Measurements from ENCODE around the gene BRD1.

Gene BRD1

DNA sequence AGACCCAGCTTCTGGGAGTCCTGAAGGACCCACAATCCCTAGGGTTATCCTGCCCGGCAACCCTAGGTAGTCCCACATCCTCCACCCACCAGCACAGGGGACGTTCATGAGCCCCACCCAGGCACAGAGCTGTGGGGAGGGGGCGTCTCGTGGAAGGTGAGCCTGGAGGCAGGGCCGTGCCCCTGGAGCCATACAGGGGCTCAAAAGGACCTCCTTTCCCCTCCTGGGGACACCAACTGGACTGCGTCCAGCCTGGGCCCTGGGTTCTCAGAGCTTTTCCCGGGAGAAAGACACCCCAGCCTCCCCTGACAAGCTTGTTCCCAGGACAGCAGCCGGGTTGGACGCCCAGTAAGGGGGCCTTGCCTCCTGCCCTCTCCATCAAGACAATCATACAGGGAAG is 78.4 kb downstream of the BRD1 start:
- no peak for DNase-seq

DNA sequence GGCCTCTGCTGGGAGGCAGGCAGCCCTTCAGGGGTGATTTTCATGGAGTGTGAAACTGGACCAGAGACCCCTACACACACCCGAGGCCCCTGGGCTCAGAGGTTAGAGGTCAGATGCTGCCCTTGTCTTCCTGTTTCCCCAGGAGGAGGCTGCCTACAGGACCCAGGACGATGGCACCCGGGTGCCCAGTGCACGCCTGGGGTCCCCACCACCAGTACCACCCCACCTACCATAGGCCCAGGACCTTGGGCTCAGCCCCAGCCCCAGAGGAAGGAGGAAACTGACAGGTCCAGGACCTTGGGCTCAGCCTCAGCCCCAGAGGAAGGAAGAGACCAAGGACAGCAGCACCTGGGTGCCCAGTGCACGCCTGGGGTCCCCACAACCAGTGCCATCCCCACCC is 79.2 kb downstream of the BRD1 start:
- DNase-seq: no peak

DNA sequence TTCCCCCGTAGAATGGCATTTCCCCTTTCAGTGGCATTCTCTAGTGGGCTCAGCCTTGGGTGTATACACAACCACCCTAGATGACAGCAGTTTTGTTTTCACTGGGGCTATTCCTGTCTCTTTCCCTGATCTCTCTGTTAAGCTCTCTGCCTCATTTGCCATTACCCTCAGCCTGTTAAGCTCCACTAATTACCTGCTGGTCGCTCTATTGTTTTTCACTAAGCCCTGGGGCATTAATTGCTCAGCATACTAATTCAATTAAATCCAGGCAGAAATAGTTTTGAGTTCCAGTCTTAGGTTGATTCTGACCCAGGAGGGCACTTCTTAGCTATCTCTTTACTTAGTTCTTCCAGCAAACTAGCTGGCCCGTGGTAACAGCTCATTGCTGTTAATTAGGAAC is 80.0 kb downstream of the BRD1 start:
- no peak for DNase-seq

DNA sequence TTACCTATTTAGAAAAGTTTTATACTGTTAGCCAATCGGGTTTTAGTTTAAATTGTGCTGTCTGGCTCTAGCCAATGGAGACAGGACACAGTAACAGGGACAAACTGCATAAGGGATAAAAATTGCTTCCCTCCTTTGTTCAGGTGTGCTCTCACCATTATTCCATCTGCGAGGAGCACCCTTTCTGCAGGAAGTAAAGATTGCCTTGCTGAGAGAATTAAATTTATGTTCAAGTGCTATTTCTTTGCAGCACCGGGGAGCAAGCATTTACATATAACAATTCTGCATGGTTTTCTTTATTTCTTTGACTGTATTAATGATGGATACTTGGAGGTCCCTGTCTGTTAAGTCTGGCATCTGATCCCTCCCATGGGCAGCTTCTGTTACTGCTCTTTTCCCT is 80.5 kb downstream of the BRD1 start:
- DNase-seq: no peak

DNA sequence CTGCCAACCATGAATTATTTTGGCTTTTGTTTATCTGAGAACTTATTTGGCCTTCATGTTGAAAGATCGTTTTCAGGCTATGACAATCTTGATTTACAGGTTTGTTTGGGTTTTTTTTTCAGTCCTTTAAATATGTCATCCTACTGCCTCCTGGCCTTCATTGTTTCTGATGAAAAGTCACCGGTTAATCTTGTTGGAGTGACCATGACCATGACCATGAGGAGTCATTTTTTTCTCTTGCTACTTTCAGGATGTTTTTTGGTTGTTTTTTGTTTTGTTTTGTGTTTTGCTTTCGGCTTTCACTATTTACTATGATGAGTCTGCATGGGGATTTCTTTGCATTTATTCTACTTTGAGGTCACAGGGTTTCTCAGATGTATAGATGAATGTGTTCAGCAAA is 81.6 kb downstream of the BRD1 start:
- DNase-seq: no peak

DNA sequence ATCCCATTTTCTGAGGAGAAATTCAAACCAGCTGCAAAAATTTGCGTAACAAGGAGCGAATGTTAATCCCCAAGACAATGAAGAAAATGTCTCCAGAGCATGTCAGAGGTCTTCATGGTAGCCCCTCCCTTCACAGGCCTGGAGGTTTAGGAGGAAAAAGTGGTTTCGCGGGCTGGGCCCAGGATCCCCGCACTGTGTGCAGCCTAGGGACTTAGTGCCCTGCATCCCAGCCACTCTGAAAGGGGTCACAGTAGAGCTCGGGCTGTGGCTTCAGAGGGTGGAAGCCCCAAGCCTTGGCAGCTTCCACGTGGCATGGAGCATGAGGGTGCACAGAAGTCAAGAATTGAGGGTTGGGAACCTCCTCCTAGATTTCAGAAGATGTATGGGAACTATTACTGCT is 87.4 kb downstream of the BRD1 start:
- DNase-seq: no peak

DNA sequence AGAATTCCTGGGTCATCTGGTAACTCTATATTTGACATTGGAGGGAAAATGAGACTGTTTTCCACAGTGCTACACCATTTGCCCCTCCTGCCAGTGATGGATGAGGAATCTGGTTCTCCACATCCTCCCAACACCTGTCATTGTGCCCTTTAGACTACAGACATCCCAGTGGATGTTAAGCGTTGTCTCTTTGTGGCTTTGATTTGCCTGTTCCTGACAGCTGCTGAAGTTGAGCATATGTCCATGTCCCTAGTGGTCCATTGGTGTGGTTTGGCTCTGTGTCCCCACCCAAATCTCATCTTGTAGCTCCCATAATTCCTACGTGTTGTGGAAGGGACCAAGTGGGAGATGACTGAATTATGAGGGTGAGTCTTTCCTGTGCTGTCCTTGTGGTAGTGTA is 88.5 kb downstream of the BRD1 start:
- no peak for DNase-seq

DNA sequence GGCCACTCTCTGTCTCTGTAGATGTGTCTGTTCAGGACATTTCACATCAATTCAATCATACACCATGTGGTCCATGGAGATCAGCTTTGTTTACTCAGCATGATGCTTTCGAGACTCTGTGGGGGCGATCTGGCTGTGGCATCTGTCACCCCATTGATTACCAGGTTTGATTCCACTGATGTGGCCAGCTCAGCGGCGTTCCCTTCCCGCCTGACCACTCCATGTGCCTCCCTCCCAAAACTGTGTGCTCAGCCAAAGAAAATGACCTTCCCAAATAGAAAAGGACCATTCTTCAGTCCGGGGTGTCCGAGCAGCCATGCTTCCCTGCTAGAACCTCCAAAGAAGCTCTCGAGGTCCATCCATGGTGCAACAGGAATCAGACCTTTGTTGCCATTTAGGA is 89.1 kb downstream of the BRD1 start:
- DNase-seq: no peak

DNA sequence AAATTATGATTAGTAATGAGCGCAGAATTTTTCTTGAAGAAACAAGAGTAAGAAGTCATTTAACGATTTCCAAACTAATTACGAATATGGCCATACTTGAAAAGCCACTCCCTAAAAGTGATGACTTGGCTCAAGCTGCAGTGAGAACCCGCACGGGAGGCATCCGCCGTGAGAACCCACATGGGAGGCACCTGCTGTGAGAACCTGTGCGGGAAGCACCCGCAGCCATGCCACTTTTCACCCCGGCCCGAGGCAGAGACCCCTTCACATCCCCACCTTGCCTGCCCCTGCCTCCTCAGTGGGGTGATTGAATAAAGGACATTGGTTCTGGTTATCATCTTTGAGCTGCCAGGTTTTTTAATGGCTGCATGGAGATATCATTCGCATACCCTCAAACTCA is 89.7 kb downstream of the BRD1 start:
- no peak for DNase-seq

DNA sequence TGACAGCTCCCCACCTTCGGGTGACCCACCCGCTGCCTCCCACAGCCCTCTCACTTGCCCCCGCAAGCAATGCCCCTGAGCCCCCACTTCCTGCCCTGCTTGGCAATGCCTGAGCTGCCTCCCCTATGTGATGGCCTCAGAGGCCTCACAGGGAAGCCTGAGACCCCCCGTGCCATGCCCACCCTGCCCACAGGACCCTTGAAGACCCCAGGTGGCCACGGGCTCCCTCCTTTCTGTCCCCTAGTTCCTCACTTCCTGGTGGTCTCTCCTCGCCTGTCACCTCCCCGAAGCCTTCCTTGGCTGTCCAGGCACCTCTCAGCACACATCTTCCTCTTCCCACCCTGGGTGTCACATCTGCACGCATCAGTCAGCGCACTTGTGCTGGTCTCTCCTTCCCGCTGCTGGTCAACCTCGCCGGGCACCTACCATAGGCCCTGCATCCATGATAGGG is 90.5 kb downstream of the BRD1 start:
- no peak for DNase-seq

DNA sequence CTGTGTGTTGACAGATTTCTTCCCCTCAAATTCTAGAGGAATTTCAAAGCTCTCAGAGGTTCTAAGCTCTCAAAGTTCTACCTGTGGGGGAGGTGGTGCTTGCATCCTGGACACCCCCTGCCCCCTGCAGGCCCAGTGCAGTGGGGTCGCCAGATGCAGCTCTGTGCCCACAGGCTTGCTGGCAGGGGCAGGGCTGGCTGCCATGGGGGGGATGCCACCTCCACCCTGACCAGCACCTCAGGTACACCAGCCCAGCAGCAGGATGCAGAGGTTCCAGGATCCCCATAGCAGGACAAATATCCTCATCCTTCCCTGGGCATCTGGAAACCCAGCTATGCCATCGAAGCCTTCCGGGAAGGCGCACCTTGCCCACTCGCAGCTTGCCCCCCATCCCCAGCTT is 91.1 kb downstream of the BRD1 start:
- no peak for DNase-seq

DNA sequence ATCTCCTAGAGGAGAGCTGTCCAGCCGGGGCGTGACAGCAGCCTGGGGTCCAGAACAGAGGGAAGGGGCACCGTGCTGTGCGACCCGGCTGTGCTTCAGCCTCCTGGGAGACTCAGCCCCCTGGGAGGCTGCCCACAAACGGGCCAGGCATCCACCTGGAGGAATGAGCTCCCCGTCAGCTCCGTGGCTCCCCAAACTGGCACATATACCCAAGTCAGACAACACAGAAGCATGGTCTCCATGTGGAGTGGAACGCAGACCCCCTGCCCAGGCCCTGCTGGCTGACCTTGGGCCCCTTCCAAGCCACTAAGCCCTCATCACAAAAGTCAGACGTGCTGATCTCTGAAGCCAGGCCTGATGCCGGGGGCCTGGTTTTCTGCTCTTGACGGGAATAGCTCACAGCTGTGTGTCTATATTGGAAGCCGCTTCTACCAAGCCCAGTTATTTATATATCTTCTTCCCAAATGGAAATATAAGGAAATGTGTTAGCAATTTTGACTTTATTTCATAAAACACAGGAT is 91.7 kb downstream of the BRD1 start:
- no peak for DNase-seq

DNA sequence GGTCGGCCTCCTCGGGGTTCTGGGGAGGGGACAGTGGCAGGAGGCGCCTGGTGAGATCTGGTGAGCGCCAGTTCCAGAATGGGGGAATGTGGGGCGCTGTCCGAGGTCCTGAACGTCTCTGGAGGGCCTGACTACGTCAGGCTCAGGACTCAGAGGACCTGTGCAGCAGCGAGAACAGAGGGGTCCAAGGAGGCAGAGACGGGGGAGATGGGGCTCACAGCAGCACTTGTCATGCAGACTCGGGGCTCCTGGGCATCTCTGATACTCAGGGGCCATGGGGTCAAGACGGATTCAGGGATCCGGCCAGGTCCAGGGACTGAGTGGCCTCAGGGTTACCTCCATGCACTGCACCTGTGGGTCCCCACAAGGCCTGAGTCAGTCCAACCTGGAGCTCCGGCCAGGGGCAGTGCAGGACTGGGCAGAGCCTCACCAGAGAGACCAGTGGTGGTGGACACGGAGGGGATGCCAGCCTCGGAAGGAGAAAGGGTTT is 92.2 kb downstream of the BRD1 start:
- no peak for DNase-seq

DNA sequence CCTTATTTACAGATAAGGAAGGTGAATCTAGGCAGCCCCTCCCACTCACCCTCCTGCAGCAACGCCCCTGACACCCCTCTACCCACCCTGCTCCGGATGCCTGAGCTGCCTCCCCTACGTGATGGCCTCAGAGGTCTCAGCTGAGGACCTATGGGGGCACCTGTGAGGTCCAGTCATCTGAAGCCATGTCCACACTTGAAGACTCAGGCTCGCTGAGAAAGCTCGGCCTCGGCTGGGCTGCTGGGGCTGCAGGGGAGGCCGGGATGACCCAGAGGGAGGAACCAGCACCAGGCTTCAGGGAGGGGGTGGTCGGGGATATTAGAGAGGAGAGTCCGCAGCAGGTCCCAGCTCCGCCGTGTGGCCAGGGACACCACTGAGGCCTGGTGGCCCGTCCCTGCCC is 92.8 kb downstream of the BRD1 start:
- no peak for DNase-seq

DNA sequence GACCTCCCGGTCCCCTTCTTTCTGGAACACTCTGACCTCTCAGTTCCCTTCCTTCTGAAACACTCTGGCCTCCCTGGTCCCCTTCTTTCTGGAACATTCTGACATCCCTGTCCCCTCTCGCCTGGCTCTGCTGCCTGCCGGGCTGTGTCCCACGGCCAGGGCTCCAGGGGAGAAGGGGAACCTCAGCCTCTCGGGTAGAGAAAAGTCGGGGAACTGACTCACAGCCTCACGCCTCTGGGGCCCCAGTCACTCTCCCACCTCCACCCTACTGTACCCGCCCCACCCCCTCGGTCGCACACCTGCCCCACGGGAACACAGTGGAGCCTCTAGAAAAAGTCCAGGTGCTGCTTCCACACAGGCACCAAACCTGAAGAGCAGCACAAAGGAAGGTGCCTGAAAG is 93.3 kb downstream of the BRD1 start:
- DNase-seq: no peak

DNA sequence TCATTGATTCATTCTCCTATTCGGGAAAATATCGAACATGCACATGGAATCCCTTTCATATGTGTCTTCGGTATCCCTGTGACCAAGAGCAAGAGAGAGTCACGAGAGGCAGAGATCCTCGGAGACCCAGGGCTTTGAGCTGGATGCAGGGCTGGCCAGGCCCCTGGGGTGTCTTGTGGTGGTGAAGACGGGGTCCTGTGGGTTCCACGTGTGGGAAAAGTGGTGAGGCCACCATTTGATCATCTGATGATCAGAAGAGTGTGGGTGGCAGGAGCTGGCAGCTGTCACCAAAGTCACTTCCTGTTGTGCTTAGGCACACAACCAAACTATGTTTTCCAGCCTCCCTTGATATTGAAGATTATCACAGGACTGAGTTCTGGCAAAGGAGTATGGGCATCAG is 94.0 kb downstream of the BRD1 start:
- DNase-seq: no peak

DNA sequence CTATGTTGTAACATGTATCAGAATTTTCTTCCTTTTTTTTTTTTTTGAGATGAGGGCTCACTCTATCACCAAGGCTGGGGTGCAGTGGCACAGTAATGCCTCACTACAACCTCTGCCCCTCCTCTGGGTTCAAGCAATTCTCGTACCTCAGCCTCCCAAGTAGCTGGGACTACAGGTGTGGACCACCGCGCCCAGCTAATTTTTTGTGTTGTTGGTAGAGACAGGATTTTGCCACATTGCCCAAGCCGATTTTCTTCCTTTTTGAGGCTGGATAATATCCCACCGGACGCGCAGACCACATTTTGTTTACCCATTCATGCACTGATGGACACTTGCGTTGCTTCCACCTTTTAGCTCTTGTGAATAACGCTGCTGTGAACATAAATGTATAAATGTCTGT is 97.0 kb downstream of the BRD1 start:
- DNase-seq: no peak

DNA sequence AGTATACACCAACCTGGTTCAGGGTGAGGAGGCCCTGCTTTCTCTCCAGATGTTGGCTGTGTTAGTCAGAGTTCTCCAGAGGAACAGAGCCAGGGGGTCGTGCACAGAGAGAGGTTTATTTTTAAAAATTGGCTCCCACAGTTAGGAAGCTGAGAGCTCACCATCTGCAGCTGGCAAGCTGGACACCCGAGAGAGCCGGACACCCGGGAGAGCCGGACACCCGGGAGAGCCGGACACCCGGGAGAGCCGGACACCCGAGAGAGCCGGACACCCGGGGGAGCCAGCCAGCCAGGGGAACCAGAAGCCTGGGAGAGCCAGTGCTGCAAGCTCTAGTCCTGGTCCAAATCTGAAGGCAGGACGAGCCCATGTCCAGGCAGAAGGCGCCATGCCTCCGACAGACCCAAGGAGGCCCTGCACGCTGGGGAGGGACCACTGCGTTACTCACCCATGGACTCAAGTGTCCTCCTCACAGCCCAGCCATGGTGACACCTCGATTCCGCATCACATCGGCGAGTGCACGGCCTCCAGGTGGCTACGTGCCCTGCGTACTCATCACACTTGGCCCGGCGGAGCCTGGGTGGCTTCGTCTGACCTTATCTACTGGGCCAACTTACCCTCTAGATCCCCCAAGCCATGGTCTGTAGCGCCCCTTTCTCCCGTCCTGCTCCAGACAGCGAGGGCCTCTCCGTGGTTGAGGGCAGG is 99.0 kb downstream of the BRD1 start:
- DNase-seq: no peak

DNA sequence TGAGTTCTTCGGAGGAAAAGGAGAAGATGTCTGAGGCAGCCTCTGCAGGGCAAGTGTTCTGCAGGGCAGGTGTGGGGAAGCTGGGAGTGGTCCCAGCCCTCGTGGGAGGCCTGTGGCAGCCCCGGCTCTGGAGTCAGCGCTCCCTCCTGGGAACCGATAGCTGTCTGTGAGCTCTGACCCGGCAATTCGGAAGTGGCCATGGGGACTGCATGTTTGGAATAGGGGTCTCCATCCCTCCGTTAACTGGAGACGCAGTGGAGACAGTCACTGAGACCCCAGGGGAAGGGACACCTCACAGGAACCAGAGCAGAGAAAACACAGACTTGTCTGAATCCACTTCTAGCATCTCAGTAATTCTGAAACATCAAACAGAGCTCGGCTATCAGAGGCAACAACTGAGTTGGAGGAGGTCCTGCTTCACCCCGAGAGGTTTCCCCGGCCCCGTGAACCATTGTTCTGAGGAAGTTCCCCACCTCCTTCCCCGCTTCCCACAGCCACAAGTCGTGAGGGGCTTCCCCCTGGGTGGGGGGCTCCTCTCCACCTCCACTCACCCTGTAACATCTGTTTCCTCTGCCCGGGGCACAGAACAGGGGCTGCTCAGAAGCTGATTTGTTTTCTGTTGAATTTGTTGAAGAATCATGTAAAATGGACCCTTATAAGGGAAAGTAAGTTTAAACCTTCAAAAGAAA is 99.6 kb downstream of the BRD1 start:
- DNase-seq: no peak

DNA sequence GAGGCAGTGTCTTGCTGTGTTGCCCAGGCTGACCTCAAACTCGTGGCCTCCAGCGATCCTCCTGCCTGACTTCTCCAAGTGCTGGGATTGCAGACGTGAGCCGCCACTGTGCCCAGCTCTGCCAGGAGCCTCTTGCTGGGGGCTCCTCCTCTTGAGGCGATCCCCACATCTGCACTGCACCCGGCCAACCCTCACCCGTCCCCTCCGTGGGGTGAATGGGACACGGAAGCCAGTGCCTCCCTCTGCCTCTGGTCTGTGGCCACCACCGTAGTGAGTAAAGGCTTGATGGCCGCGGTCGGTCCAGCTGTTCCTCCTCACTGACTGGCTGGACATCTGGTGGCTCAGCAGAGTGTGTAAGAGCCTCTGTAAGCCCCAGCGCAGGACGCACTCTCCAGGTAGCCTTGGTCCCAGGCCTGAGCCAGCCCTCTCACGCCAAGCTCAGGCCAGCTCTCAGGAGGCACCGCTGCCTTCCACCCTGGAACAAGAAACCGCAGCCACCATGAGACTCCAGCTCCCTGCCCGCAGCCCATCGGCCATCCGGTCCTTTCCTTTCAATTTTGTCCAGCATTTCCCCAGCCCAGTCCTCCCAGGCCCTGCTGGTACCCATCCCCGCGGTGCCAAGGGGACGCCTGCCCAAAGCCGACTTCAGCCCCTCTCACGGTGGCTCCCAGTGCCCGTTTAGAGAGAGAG is 100.3 kb downstream of the BRD1 start:
- DNase-seq: no peak

DNA sequence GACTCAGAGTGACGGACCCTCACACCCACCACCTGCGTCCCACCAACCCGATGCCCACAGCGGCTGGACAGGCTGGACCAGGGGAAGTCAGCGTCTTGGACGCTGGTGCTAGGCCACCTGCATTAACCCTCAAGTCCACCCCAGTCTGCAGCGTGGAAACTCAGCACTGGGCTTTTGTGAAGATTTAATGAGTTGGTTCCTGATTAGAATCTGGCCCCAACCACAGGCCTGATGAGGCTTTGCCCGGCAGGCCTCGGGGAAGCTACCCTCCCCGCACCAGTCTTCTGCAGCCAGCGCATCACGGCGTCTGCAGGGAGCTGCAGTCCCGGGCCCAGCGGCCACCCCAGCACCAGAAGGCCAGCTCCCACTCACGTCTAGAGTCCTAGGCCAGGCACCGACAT is 101.0 kb downstream of the BRD1 start:
- no peak for DNase-seq

DNA sequence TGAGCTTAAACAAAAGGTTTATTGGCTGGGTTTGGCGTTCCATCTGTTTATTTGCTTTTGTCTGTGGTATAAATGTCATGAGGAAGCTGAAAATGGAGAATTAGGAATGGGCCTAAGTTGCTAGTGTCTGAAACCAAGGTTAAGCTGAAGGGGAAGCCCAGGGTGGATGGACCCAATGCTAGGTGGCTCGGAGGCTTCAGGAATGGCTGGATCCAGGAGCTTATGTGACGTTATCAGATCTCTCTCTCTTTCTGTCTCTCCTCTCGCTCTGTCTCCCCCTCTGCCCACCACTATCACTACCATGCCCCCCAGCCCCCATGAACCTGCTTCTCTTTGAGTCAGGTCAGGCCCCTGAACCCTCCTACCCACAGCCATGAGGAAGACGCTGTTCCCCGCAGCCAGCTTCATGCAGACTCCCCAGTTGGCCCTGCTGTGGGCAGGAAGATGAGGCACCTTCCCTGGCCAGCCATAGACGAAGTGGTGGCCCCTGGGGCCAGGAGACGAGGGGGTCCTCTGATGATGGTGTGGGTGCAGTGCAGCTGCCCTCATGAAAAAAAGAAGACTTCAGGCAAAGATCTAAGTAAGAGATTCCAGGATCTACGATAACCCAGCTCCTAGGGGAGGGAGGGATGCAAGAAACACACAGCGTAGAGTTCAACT is 101.5 kb downstream of the BRD1 start:
- no peak for DNase-seq

DNA sequence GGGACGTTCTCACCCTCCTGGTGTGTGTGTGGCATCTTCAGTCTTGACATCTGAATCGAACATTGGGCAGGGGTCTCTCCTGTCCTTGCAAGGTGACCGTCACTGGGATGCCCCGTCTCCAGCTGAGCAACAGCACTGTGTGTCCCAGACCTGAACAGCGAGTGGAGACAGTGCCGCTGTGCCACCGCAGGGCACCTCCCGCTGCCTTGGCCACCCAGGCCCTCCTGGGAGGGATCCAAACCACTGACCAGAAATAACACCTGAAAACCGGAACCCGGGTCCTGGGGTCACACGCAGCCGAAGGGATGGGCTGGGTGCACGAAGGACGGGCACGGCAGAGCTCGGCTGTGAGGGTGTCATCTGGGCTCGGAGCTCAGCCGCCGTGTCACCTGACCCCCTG is 102.2 kb downstream of the BRD1 start:
- DNase-seq: no peak

All from activated CD8-positive, alpha-beta memory T cell treated with anti-CD3 and anti-CD28 coated beads, Interleukin-2, amount 50 U/mL, for 4 hours (primary cell).